ENCODE measurements around the gene SLC6A5. TPM values are rescaled to one million over a fixed set of nuclear protein-coding genes. Genes with fewer than 3 reads are reported as not detected.

Gene SLC6A5
- total RNA-seq, 4 donors from 2014 or later: not detected

- no peak for DNase-seq (ENCODE audit: low spot score in 2 of 2)
- H3K27me3 ChIP-seq: peaks cover 0 to 99% of the 10 kb centered on the region in 2 donors
- 2 to 4% methylated on average over 42 to 51 of the region's 63 CpGs for WGBS, 2 donors
- H3K4me3 ChIP-seq: no peak overlapping the region
- no peaks in the 10 kb centered on the region for H3K36me3 ChIP-seq
- TF ChIP-seq POLR2A (IDR thresholded peaks at IDR 0.05) (no peak), CTCF (IDR thresholded peaks at IDR 0.05) (no peak), EP300 (IDR thresholded peaks at IDR 0.05) (no peak)
- H3K27ac ChIP-seq: no peak overlapping the region
- H3K9me3 ChIP-seq: no peaks in the 10 kb centered on the region
- peaks cover 0 to 30% (median 0%) of the 10 kb centered on the region in 4 donors for H3K4me1 ChIP-seq
Observed at GRCh38 chr11:20601221-20601914, 2.0 kb downstream of the SLC6A5 start.

- no peak for DNase-seq (ENCODE audit: low spot score in 2 of 2)
- H3K9me3 ChIP-seq: no peaks in the 10 kb centered on the region
- no peaks in the 10 kb centered on the region for H3K36me3 ChIP-seq
- 1 to 5% methylated on average over 22 to 24 of the region's 25 CpGs for WGBS, 2 donors
- peaks cover 0 to 7% (median 0%) of the 10 kb centered on the region in 4 donors for H3K4me1 ChIP-seq
- peaks cover 0 to 97% of the 10 kb centered on the region in 2 donors for H3K27me3 ChIP-seq
- H3K27ac ChIP-seq: no peak overlapping the region
- TF ChIP-seq CTCF (IDR thresholded peaks at IDR 0.05) (no peak), EP300 (IDR thresholded peaks at IDR 0.05) (no peak), POLR2A (IDR thresholded peaks at IDR 0.05) (no peak)
- no peak overlapping the region for H3K4me3 ChIP-seq
Observed at GRCh38 chr11:20604295-20604803, 4.9 kb downstream of the SLC6A5 start.

- Histone ChIP-seq H3K9me3 (no peaks in the 10 kb centered on the region), H3K27ac (no peak overlapping the region), H3K4me1 (peaks cover 0 to 10% (median 0%) of the 10 kb centered on the region in 4 donors), H3K27me3 (peaks cover 0 to 96% of the 10 kb centered on the region in 2 donors), H3K36me3 (no peaks in the 10 kb centered on the region), H3K4me3 (no peak overlapping the region)
- DNase-seq (ENCODE audit: low spot score in 2 of 2): no peak
- TF ChIP-seq CTCF (IDR thresholded peaks at IDR 0.05) (no peak), POLR2A (IDR thresholded peaks at IDR 0.05) (no peak), EP300 (IDR thresholded peaks at IDR 0.05) (no peak)
- 8 to 17% methylated on average over 27 of the region's 27 CpGs for WGBS, 2 donors
Observed at GRCh38 chr11:20604864-20605601, 5.6 kb downstream of the SLC6A5 start.

- TF ChIP-seq POLR2A (IDR thresholded peaks at IDR 0.05) (no peak), EP300 (IDR thresholded peaks at IDR 0.05) (no peak), CTCF (IDR thresholded peaks at IDR 0.05) (no peak)
- no peak overlapping the region for H3K4me3 ChIP-seq
- H3K9me3 ChIP-seq: no peaks in the 10 kb centered on the region
- H3K36me3 ChIP-seq: no peaks in the 10 kb centered on the region
- peaks cover 0 to 13% (median 0%) of the 10 kb centered on the region in 4 donors for H3K4me1 ChIP-seq
- no peak for DNase-seq (ENCODE audit: low spot score in 2 of 2)
- 4 to 13% methylated on average over 26 of the region's 26 CpGs for WGBS, 2 donors
- no peak overlapping the region for H3K27ac ChIP-seq
- H3K27me3 ChIP-seq: peaks cover 0 to 95% of the 10 kb centered on the region in 2 donors
Observed at GRCh38 chr11:20605602-20606091, 6.2 kb downstream of the SLC6A5 start.

- no peaks in the 10 kb centered on the region for H3K9me3 ChIP-seq
- peaks cover 0 to 13% (median 0%) of the 10 kb centered on the region in 4 donors for H3K4me1 ChIP-seq
- 74 to 77% methylated on average over 3 of the region's 3 CpGs for WGBS, 2 donors
- H3K36me3 ChIP-seq: no peaks in the 10 kb centered on the region
- H3K27me3 ChIP-seq: peaks cover 0 to 79% of the 10 kb centered on the region in 2 donors
- no peak overlapping the region for H3K4me3 ChIP-seq
- DNase-seq (ENCODE audit: low spot score in 2 of 2): no peak
- no peak overlapping the region for H3K27ac ChIP-seq
- TF ChIP-seq POLR2A (IDR thresholded peaks at IDR 0.05) (no peak), CTCF (IDR thresholded peaks at IDR 0.05) (no peak), EP300 (IDR thresholded peaks at IDR 0.05) (no peak)
Observed at GRCh38 chr11:20608934-20609333, 9.5 kb downstream of the SLC6A5 start.

All from tibial nerve (tissue), 4 donors.